Measurements from ENCODE around the gene TRDMT1. TPM values are rescaled to one million over a fixed set of nuclear protein-coding genes. Genes with fewer than 3 reads are reported as not detected.

The TRDMT1 gene
- total RNA-seq, 1 experiment from 2014 or later = 20.2 TPM

DNA sequence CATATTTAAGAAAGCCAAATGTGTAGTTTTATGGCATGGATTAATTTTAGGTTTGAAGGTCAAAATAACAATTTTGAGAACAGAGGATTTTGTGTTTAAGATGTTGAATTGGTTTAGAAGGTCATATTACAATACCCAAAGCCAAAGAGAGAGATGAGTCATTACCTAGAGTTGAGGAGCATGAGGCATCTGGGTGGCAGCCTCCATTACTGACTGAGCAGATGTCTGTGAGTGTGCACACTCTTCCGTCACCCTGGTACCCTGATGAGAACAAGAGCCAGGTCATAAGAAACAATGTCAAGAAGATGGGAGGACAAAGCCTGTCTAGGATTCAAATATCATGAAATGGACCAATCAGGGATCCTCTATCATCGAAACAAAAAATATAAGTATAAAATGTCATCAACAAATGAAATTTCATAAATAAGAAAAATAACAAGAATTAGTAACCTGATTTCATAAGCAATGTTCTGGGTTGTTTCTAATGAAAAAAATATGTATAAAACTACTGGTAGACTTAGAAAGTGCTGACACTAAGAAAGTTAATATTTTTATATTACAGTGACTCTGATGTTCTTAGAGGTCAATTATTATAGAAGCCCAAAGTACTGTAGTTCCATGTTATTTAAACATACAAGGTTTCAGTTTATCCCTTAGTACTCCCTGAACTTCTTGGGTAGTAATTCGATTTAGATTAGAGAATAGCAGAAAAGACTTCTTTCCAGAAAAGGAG lies 91.8 kb downstream of the TRDMT1 start:
- Histone ChIP-seq H2BK15ac (ENCODE audit: low read depth, low read length) (no peak overlapping the region), H3K14ac (ENCODE audit: insufficient read depth, low read length) (no peak overlapping the region), H4K20me1 (ENCODE audit: control insufficient read depth, insufficient read depth, insufficient read length) (no peaks in the 10 kb centered on the region), H2AK5ac (ENCODE audit: insufficient read length, low read length) (no peak overlapping the region), H2AFZ (ENCODE audit: low read length) (no peak overlapping the region), H3K9me3 (ENCODE audit: control insufficient read depth, low read depth, low read length) (no peaks in the 10 kb centered on the region), H2BK12ac (ENCODE audit: insufficient read length, low read depth, low read length) (no peak overlapping the region), H2BK120ac (ENCODE audit: low read depth, low read length, poor library complexity, severe bottlenecking) (no peak overlapping the region), H3K9ac (ENCODE audit: extremely low read depth, insufficient read length, low read length) (no peak overlapping the region), H3K23ac (ENCODE audit: insufficient read length, low read depth, low read length) (no peak overlapping the region), H4K91ac (ENCODE audit: insufficient read length, low read depth, low read length) (no peak overlapping the region), H3K79me2 (ENCODE audit: insufficient read depth, low read length) (no peaks in the 10 kb centered on the region), H3K27ac (ENCODE audit: insufficient read length, low read depth, low read length) (no peak overlapping the region), H3K56ac (ENCODE audit: insufficient read length, low read depth, low read length) (no peak overlapping the region), H2BK5ac (ENCODE audit: insufficient read length, low read length) (no peak overlapping the region), H2BK20ac (ENCODE audit: low read depth, low read length, poor library complexity, severe bottlenecking) (no peak overlapping the region), H3K23me2 (ENCODE audit: insufficient read length, low read depth, low read length, poor library complexity, severe bottlenecking) (no peaks in the 10 kb centered on the region), H3K4me1 (ENCODE audit: insufficient read depth, low read length) (no peaks in the 10 kb centered on the region), H3K4ac (ENCODE audit: low read depth, low read length) (no peak overlapping the region), H4K5ac (ENCODE audit: insufficient read length, low read depth, low read length) (no peak overlapping the region), H3K18ac (ENCODE audit: insufficient read length, low read depth, low read length) (no peak overlapping the region), H4K8ac (replicated peaks; ENCODE audit: insufficient read length, low read depth, low read length) (no peak overlapping the region), H3K79me1 (ENCODE audit: insufficient read depth, low read depth, low read length, poor library complexity, severe bottlenecking) (no peaks in the 10 kb centered on the region), H3K27me3 (ENCODE audit: insufficient read depth, low read length) (no peaks in the 10 kb centered on the region), H3K4me2 (ENCODE audit: insufficient read depth, insufficient read length, low read length) (no peak overlapping the region), H3T11ph (ENCODE audit: low read length) (no peak overlapping the region)
- no peaks in the 10 kb centered on the region for H3K9me3 Mint-ChIP-seq
- no CpG with 5 or more reads among the region's 3 CpGs for WGBS (ENCODE audit: extremely low coverage, insufficient read length, low lambda C conversion rate)
- no peak for DNase-seq
- TF ChIP-seq, protein P1, sequence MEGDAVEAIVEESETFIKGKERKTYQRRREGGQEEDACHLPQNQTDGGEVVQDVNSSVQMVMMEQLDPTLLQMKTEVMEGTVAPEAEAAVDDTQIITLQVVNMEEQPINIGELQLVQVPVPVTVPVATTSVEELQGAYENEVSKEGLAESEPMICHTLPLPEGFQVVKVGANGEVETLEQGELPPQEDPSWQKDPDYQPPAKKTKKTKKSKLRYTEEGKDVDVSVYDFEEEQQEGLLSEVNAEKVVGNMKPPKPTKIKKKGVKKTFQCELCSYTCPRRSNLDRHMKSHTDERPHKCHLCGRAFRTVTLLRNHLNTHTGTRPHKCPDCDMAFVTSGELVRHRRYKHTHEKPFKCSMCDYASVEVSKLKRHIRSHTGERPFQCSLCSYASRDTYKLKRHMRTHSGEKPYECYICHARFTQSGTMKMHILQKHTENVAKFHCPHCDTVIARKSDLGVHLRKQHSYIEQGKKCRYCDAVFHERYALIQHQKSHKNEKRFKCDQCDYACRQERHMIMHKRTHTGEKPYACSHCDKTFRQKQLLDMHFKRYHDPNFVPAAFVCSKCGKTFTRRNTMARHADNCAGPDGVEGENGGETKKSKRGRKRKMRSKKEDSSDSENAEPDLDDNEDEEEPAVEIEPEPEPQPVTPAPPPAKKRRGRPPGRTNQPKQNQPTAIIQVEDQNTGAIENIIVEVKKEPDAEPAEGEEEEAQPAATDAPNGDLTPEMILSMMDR (conservative IDR thresholded peaks at IDR 0.05) = no peak
- no peak overlapping the region for H3K4me3 Mint-ChIP-seq
- no peaks in the 10 kb centered on the region for H3K27me3 Mint-ChIP-seq (ENCODE audit: low read depth)
- H3K36me3 Mint-ChIP-seq (ENCODE audit: insufficient read depth in 1 of 3, low read depth in 3 of 3) = no peaks in the 10 kb centered on the region
- H3K27ac Mint-ChIP-seq = no peak overlapping the region
- no peaks in the 10 kb centered on the region for H3K4me1 Mint-ChIP-seq

All from H9 (cell line).